ENCODE data around the gene HOXD8.

HOXD8 gene

DNA sequence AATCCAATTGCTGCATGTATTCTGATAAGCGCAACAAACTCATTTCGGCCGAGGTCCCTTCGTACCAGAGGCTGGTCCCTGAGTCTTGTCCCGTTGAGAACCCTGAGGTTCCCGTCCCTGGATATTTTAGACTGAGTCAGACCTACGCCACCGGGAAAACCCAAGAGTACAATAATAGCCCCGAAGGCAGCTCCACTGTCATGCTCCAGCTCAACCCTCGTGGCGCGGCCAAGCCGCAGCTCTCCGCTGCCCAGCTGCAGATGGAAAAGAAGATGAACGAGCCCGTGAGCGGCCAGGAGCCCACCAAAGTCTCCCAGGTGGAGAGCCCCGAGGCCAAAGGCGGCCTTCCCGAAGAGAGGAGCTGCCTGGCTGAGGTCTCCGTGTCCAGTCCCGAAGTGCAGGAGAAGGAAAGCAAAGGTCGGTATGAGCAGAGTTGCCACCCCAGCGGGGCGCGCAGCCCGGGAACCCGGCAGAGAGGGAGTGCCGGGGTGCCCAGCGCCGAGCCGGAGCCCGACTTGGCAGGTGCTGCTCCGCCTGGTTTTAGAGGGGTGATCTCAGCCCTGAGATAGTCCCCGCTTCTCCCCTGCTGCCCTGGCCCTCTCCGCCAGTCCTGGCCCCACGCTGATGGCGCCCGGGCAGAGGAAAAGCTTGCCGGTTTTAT is 12.2 kb upstream of the HOXD8 start:
- Histone ChIP-seq H3K9me2 (replicated peaks; ENCODE audit: insufficient read depth, low read length) (no peaks in the 10 kb centered on the region), H3K27ac (ENCODE audit: low read depth, low read length) (no peak overlapping the region), H2AFZ (ENCODE audit: low read depth, low read length, severe bottlenecking) (no peak overlapping the region), H3K9ac (ENCODE audit: low read length) (no peak overlapping the region), H3K36me3 (ENCODE audit: low read length) (no peaks in the 10 kb centered on the region), H3K4me2 (ENCODE audit: low read depth, low read length, poor library complexity, severe bottlenecking) (no peak overlapping the region), H3F3A (ENCODE audit: insufficient read depth) (no peaks in the 10 kb centered on the region), H4K20me1 (ENCODE audit: low read depth, low read length) (no peaks in the 10 kb centered on the region), H3K27me3 (ENCODE audit: low read length) (no peaks in the 10 kb centered on the region), H3K4me3 (ENCODE audit: insufficient read depth, low read length, poor library complexity, severe bottlenecking) (no peak overlapping the region), H3K79me2 (ENCODE audit: insufficient read depth, low read length) (no peaks in the 10 kb centered on the region), H3K9me3 (ENCODE audit: insufficient read depth, low read length) (no peaks in the 10 kb centered on the region)
- TF ChIP-seq, protein P1, sequence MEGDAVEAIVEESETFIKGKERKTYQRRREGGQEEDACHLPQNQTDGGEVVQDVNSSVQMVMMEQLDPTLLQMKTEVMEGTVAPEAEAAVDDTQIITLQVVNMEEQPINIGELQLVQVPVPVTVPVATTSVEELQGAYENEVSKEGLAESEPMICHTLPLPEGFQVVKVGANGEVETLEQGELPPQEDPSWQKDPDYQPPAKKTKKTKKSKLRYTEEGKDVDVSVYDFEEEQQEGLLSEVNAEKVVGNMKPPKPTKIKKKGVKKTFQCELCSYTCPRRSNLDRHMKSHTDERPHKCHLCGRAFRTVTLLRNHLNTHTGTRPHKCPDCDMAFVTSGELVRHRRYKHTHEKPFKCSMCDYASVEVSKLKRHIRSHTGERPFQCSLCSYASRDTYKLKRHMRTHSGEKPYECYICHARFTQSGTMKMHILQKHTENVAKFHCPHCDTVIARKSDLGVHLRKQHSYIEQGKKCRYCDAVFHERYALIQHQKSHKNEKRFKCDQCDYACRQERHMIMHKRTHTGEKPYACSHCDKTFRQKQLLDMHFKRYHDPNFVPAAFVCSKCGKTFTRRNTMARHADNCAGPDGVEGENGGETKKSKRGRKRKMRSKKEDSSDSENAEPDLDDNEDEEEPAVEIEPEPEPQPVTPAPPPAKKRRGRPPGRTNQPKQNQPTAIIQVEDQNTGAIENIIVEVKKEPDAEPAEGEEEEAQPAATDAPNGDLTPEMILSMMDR (IDR thresholded peaks at IDR 0.05; ENCODE audit: insufficient read depth, low read length, poor library complexity, severe bottlenecking) = no peak
- no peak for TF ChIP-seq EZH2phosphoT487 (conservative IDR thresholded peaks at IDR 0.05; ENCODE audit: low read length)

- no peaks in the 10 kb centered on the region for H3K36me3 ChIP-seq (ENCODE audit: low read length)
- no peaks in the 10 kb centered on the region for H3K9me2 ChIP-seq (replicated peaks; ENCODE audit: insufficient read depth, low read length)
- H3K27ac ChIP-seq (ENCODE audit: low read depth, low read length) = no peak overlapping the region
- H3K9me3 ChIP-seq (ENCODE audit: insufficient read depth, low read length) = no peaks in the 10 kb centered on the region
- no peak overlapping the region for H2AFZ ChIP-seq (ENCODE audit: low read depth, low read length, severe bottlenecking)
- H3F3A ChIP-seq (ENCODE audit: insufficient read depth) = no peaks in the 10 kb centered on the region
- H3K9ac ChIP-seq (ENCODE audit: low read length) = no peak overlapping the region
- no peak overlapping the region for H3K4me2 ChIP-seq (ENCODE audit: low read depth, low read length, poor library complexity, severe bottlenecking)
- no peak overlapping the region for H3K4me3 ChIP-seq (ENCODE audit: insufficient read depth, low read length, poor library complexity, severe bottlenecking)
- H3K27me3 ChIP-seq (ENCODE audit: low read length) = no peaks in the 10 kb centered on the region
- no peaks in the 10 kb centered on the region for H3K79me2 ChIP-seq (ENCODE audit: insufficient read depth, low read length)
- no peaks in the 10 kb centered on the region for H4K20me1 ChIP-seq (ENCODE audit: low read depth, low read length)
- TF ChIP-seq, protein P1 (IDR thresholded peaks at IDR 0.05; ENCODE audit: insufficient read depth, low read length, poor library complexity, severe bottlenecking) = no peak
- TF ChIP-seq EZH2phosphoT487 (conservative IDR thresholded peaks at IDR 0.05; ENCODE audit: low read length) = no peak
Observed at GRCh38 chr2:176117823-176118371, 11.6 kb upstream of the HOXD8 start.

DNA sequence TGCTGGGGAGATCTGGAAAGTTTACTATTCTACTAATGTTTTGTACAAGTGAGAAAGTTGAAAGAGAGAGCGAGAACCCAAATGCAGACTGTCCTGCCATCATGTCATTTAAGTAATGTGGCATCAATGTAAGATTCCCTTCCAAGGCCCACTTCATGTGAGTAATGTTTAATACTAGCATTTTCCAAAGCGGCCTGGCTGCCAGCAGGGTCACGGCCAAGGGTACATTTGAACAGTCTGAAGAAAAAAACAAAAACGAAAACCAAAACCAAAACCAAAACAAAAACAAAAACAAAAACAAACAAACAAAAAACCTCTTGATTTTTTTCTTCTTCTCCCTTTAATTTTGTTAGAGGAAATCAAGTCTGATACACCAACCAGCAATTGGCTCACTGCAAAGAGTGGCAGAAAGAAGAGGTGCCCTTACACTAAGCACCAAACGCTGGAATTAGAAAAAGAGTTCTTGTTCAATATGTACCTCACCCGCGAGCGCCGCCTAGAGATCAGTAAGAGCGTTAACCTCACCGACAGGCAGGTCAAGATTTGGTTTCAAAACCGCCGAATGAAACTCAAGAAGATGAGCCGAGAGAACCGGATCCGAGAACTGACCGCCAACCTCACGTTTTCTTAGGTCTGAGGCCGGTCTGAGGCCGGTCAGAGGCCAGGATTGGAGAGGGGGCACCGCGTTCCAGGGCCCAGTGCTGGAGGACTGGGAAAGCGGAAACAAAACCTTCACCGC is 10.7 kb upstream of the HOXD8 start:
- H3K9ac ChIP-seq (ENCODE audit: low read length) = no peak overlapping the region
- H3K9me2 ChIP-seq (replicated peaks; ENCODE audit: insufficient read depth, low read length) = no peaks in the 10 kb centered on the region
- no peaks in the 10 kb centered on the region for H4K20me1 ChIP-seq (ENCODE audit: low read depth, low read length)

More for the DNA sequence above, 10.7 kb upstream of the HOXD8 start:
- H3K4me2 ChIP-seq (ENCODE audit: low read depth, low read length, poor library complexity, severe bottlenecking) = no peak overlapping the region
- H3K79me2 ChIP-seq (ENCODE audit: insufficient read depth, low read length) = no peaks in the 10 kb centered on the region
- no peak overlapping the region for H3K4me3 ChIP-seq (ENCODE audit: insufficient read depth, low read length, poor library complexity, severe bottlenecking)
- no peaks in the 10 kb centered on the region for H3K27me3 ChIP-seq (ENCODE audit: low read length)
- H3K27ac ChIP-seq (ENCODE audit: low read depth, low read length) = no peak overlapping the region
- no peaks in the 10 kb centered on the region for H3K9me3 ChIP-seq (ENCODE audit: insufficient read depth, low read length)
- H2AFZ ChIP-seq (ENCODE audit: low read depth, low read length, severe bottlenecking) = no peak overlapping the region
- no peaks in the 10 kb centered on the region for H3F3A ChIP-seq (ENCODE audit: insufficient read depth)
- no peaks in the 10 kb centered on the region for H3K36me3 ChIP-seq (ENCODE audit: low read length)
- TF ChIP-seq EZH2phosphoT487 (conservative IDR thresholded peaks at IDR 0.05; ENCODE audit: low read length) = no peak
- TF ChIP-seq, protein P1 (IDR thresholded peaks at IDR 0.05; ENCODE audit: insufficient read depth, low read length, poor library complexity, severe bottlenecking) = no peak
